Measurements from ENCODE around the gene TTC27.

The TTC27 gene

GRCh38 chr2:32783469-32783868 is 155.6 kb downstream of the TTC27 start:
- TF ChIP-seq CTCF (IDR thresholded peaks at IDR 0.05) = no peak
- H3K27me3 ChIP-seq = no peaks in the 10 kb centered on the region
- no peak overlapping the region for H3K4me3 ChIP-seq
- no peaks in the 10 kb centered on the region for H3K4me1 ChIP-seq
- peaks cover 12 to 30% (median 28%) of the 10 kb centered on the region in 3 donors for H3K36me3 ChIP-seq
- H3K27ac ChIP-seq = no peak overlapping the region
- intact Hi-C loops (cut with DNase I; ENCODE audit: low total_unique reads) = no loop called here
- no peak for DNase-seq
- H3K9me3 ChIP-seq = peaks cover 0 to 18% (median 0%) of the 10 kb centered on the region in 3 donors

- no peaks in the 10 kb centered on the region for H3K4me1 ChIP-seq
- peaks cover 0 to 16% (median 0%) of the 10 kb centered on the region in 3 donors for H3K9me3 ChIP-seq
- H3K4me3 ChIP-seq = no peak overlapping the region
- DNase-seq = no peak
- no peaks in the 10 kb centered on the region for H3K27me3 ChIP-seq
- no peak for TF ChIP-seq CTCF (IDR thresholded peaks at IDR 0.05)
- H3K36me3 ChIP-seq = peaks cover 12 to 26% (median 24%) of the 10 kb centered on the region in 3 donors
- H3K27ac ChIP-seq = no peak overlapping the region
- intact Hi-C loops (cut with DNase I; ENCODE audit: low total_unique reads) = no loop called here
Observed at GRCh38 chr2:32783933-32784332, 156.1 kb downstream of the TTC27 start.

GRCh38 chr2:32787207-32787606 is 159.4 kb downstream of the TTC27 start:
- no peak for TF ChIP-seq CTCF (IDR thresholded peaks at IDR 0.05)
- intact Hi-C loops (cut with DNase I; ENCODE audit: low total_unique reads) = no loop called here

GRCh38 chr2:32788114-32788513 is 160.3 kb downstream of the TTC27 start:
- no peak for DNase-seq
- TF ChIP-seq CTCF (IDR thresholded peaks at IDR 0.05) = no peak

More at GRCh38 chr2:32787207-32787606, 159.4 kb downstream of the TTC27 start:
- no peaks in the 10 kb centered on the region for H3K4me1 ChIP-seq
- H3K27ac ChIP-seq = no peak overlapping the region
- peaks cover 0 to 5% (median 4%) of the 10 kb centered on the region in 3 donors for H3K36me3 ChIP-seq
- no peak for DNase-seq
- no peaks in the 10 kb centered on the region for H3K9me3 ChIP-seq
- no peaks in the 10 kb centered on the region for H3K27me3 ChIP-seq
- H3K4me3 ChIP-seq = no peak overlapping the region

GRCh38 chr2:32792416-32792815 is 164.6 kb downstream of the TTC27 start:
- no peak for DNase-seq
- H3K27ac ChIP-seq = no peak overlapping the region
- no peak overlapping the region for H3K4me3 ChIP-seq
- no peaks in the 10 kb centered on the region for H3K36me3 ChIP-seq
- H3K9me3 ChIP-seq = no peaks in the 10 kb centered on the region
- no peaks in the 10 kb centered on the region for H3K27me3 ChIP-seq
- intact Hi-C loops (cut with DNase I; ENCODE audit: low total_unique reads) = no loop called here
- no peak for TF ChIP-seq CTCF (IDR thresholded peaks at IDR 0.05)
- H3K4me1 ChIP-seq = no peaks in the 10 kb centered on the region

More at GRCh38 chr2:32788114-32788513, 160.3 kb downstream of the TTC27 start:
- no peak overlapping the region for H3K4me3 ChIP-seq
- H3K27me3 ChIP-seq = no peaks in the 10 kb centered on the region
- H3K36me3 ChIP-seq = peaks cover 0 to 5% (median 4%) of the 10 kb centered on the region in 3 donors
- H3K27ac ChIP-seq = no peak overlapping the region
- H3K4me1 ChIP-seq = no peaks in the 10 kb centered on the region
- intact Hi-C loops (cut with DNase I; ENCODE audit: low total_unique reads) = no loop called here
- H3K9me3 ChIP-seq = no peaks in the 10 kb centered on the region

- intact Hi-C loops (cut with DNase I; ENCODE audit: low total_unique reads) = no loop called here
Observed at GRCh38 chr2:32798829-32799228, 171.0 kb downstream of the TTC27 start.

More at GRCh38 chr2:32798829-32799228, 171.0 kb downstream of the TTC27 start:
- Histone ChIP-seq H3K4me1 (no peaks in the 10 kb centered on the region), H3K27ac (no peak overlapping the region), H3K36me3 (no peaks in the 10 kb centered on the region), H3K27me3 (no peaks in the 10 kb centered on the region), H3K4me3 (no peak overlapping the region), H3K9me3 (no peaks in the 10 kb centered on the region)
- DNase-seq = no peak
- no peak for TF ChIP-seq CTCF (IDR thresholded peaks at IDR 0.05)

All from tibial artery (tissue), 4 donors.